Stimulated activated naive CD4-positive, alpha-beta T cell (primary cell): ENCODE measurements around the gene TLR7.

Source experiments
- DNase-seq, 6 experiments: peaks; one replicate each; lab custom pipeline; 2025; lab: John Stamatoyannopoulos, UW

Gene TLR7

GRCh38 chrX:12930150-12930549 is 63.3 kb downstream of the TLR7 start:
- no peak for DNase-seq

GRCh38 chrX:12932244-12932643 is 65.4 kb downstream of the TLR7 start:
- no peak for DNase-seq

GRCh38 chrX:12934850-12935249 is 68.0 kb downstream of the TLR7 start:
- no peak for DNase-seq

- DNase-seq: no peak
Observed at GRCh38 chrX:12936947-12937346, 70.1 kb downstream of the TLR7 start.
